Stimulated activated CD4-positive, alpha-beta T cell treated with anti-CD3 and anti-CD28 coated beads, Interleukin-1b, Interleukin-23, amount 100 ng/mL, for 24 hours (primary cell): ENCODE measurements around the gene ELAVL4.

ENCODE experiments used
- DNase-seq, 4 experiments: peaks; one replicate each; pipeline ENCODE4 v3.0.0-alpha.2; 2020; ENCODE audit warnings: low read depth in 4 of 4, low spot score in 1 of 4

ELAVL4 gene

DNA sequence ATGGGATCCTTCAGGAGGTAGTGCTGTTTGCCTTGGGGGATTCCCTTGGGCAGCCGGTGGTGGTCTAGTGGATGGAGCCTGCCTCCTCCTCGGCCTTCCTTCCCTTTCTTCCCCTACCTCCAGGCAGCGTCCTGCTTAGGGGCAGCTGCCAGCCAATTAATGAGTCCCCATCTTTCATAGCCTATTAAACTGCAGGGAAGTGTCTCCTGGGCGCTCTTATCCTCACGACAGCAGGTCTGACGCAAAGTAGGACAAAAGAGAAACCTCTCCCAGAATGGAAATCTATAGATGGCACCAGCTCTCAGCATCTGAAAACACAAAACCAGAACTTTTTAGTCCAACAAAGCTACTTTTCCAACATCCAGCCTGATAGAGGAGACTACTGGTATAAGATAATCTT, 69.3 kb downstream of the ELAVL4 start:
- DNase-seq, result no peak

DNA sequence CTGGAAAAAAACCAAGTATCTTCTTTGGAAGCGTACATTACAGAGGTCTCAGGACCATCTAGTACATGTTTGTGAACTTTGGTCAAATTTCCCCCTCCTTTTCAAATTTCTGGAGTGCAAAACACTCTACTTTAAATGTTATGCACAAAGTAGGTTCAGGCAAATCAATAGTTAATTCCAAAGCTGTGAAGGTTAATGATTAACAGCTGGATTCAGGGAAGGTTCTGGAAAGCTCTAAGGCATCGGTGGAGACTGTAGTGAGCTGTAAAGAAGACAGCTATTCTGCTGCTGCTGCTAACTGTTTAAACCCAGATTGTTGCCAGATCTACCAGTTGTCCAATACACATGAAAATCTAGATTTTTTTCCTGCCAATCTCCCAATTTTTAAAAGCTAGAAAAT, 70.9 kb downstream of the ELAVL4 start:
- no peak for DNase-seq

DNA sequence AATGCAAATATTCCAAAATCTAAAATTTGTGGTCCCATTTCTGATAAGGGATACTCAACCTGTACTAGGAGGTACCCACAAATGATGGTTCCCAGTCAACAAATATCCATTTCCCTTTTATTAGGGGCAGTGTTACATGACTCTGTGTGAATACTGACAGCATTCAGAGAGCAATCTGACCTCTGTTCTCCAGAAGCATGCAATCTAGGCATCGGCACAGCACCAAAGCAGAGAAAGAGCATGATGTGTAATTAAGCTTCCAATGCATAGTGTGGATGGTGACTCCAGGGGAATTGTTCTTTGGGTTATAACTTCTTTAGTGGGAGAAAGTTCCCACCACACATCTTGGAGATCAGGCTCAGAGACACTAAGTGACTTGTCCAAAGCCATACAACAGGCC, 71.6 kb downstream of the ELAVL4 start:
- no peak for DNase-seq

GRCh38 chr1:50181027-50181663, 72.4 kb downstream of the ELAVL4 start:
- no peak for DNase-seq

DNA sequence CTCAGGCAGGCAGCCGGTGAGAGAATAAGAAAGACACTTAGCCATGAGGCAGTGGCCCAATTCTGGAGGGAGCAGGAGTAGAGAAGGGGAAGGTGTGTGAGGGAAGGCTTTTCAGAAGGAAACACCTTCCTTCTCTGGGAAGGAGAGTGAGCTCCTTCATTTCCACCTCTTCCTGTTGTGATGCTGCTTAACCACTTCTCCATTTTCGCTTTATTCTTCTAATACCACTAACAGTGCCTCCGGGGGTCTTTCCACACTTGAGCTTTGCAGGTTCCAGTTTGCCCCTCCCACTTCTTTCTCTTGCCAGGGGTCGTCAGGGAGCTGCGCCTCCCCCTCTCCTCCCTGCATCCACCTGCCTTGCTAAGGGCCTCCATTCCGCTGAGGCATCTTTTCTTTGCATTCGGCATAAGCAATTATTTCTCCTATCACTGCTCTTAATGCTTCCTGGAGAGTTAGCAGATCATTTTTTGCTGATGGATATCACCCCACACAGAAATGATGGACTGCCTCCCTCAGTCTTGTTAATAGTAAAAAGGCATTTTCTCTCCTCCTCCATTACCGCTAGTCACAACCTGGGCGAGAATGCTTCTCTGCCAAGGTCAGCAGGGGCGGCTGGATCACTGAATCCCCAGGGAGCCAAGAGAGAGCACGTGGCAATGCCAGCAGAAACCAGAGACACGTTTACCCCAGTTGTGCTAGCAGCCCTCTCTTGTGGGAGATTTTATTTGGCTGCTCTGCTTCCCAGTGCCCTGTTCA, 74.8 kb downstream of the ELAVL4 start:
- DNase-seq, result no peak

- DNase-seq, result no peak
Observed at GRCh38 chr1:50189369-50189768, 80.6 kb downstream of the ELAVL4 start.

DNA sequence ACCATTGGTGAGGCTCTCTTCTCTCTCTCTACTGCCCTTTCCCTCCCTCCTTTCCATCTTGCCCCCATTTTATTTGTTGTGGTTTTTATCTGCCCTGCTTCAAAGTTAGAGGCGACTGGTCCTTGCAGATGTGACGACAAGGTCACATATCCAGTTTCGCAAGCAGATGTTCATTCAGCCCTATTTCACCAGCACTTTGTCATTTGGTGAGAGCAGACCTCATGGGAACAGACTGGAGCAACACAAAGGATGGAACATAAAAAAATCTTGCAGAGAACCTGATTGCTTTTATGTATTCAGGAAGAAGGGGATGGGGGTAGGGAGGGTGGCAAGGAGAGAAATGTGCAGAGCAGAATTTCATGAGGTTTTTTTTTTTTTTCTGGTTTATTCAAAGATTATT, 84.3 kb downstream of the ELAVL4 start:
- DNase-seq, result no peak

GRCh38 chr1:50195205-50195604, 86.5 kb downstream of the ELAVL4 start:
- no peak for DNase-seq

DNA sequence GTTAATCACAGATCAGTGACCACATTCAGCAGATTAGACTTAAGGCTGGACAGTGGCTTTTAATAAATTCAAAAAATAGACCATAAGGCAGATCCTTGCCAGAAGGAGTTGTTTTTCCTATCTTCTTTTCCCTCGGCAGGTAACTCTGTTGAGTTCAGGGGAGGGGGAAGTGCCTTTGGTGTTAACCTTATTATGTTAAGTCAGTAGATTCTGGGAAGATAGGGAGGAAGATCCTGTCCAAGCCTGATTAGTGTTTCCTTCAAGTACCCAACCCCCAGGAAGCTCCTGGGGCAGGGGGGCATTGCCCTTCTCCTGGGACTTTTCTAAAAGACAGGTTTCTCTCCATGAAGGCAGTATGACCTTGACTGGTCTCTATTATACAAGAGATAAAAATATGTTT, 87.4 kb downstream of the ELAVL4 start:
- no peak for DNase-seq

DNA sequence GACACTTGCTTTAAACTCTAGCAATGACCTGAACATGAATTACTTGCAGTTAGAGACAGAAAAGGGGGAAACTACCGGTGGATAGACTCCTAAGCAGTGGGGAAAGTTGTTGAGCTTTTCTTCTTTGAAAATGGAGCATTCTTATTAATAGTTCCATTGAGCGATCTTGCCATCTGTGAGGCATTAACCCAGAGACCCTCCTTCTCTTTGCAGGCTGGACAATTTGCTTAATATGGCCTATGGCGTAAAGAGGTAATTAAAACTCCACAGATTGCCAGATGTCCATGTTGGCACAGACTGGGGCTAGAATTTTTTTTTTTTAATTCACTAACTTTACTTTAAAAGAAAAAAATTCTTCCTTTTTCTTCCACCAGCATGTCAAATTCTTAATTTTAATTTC, 88.5 kb downstream of the ELAVL4 start:
- no peak for DNase-seq

DNA sequence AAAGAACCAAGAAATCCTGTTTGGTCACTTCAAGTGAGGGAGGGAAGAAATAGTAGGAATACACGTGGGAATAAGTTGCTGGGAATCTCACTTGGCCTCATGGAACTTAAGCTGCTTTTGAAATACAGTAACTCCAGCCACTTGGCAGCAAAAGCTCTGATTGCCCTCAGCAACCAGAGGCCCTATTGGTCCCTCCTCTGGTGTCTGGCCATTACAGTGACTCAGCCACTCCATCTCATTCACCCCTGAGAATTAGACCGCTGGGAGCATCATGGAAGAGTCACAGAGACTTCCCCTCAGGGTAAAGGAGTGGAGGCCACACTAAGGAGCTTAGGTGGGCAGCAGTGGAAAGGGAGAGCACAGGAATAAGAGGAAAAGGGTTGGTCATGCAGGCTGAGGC, 99.6 kb downstream of the ELAVL4 start:
- no peak for DNase-seq

- DNase-seq, result no peak
Observed at GRCh38 chr1:50208756-50209155, 100.0 kb downstream of the ELAVL4 start.

DNA sequence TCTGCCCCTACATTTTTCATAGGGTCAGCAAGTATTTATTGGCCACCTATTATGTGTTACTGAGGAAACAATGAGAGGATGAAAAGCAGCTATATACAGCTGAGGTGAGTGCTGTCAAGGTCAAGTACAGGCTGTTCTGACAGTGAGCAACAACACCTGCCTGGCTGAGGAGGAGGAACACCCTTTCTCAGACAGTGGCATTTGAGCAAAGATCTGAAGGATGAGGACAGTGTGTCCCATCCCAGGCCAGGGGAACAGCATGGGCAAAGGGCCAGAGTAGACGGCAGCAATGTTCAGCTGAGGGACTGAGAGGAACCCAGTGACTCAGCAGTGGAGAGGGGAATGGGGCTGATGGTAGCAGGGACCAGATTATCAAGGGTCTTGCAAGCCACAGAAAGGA, 101.0 kb downstream of the ELAVL4 start:
- no peak for DNase-seq

DNA sequence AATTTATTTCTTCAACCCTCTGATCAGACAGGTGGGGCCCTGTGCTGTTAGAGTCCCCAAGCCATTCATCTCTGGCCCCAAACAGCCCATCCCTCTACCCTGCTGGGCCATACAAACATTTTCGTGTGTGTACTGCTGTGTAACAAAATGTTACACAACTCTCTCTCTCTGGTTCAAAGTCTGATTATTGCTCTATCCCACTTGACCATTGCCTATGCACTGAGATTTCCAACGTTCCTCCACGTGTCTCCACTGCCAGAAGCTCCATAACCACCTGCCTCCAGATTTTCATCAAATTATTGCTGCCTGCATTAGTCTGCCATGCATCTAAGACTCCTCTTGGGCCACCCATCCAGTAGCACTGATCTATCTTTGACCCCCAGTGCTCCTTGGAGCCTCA, 104.8 kb downstream of the ELAVL4 start:
- DNase-seq, result no peak

DNA sequence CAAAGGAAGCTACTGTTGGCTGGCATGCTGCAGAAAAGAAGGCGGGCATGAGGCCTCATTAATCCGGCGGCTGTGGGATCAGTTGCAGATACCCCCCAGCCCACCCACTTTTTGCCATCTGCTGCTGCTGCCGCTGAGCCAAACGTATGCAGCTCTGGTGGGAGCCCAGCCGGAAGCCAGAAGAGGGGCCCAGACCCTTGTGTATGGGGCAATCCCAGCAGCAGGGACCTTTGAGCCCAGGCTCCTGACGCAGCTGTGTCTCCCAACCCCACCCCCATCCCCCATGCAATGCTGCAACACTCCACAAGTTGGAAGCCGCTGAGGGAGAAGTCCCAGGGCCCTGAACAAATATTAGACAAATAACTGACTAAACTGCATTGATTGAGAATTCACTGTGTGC, 106.0 kb downstream of the ELAVL4 start:
- DNase-seq, result no peak

DNA sequence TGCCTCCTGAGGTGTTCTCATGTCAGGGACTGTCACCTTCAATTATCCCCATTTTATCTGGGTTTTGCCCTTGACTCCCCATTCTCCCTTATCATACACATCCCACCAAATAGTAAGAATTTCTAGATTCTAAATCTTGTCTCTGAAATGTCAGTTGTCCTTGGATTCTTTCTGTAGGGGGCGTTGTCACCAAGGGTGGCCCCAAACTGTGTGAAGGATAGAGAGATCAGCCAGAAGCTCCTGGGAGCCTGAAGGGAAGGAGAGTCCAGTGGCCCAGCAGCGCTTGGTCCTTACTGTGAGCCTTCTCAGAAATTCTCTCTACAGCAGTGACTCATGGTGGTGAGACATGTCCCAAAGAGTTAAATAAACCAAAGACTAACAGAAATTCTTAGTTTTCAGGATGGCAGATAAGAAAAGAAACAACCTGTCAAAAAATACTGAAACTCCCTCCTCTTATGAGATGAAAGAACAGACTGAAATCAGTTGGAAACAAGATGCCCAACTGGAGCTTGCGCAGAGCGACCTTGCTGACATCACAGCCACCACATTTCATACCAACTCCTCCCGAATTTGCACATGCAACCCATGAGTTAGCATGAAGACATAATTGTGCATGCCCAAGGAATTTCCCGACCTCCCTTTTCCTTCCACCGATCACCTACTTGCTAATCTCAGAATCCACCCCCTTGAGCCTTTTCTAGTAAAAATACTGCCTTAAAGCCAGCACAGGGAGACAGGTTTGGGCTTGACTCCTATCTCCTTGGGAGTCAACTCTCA, 109.8 kb downstream of the ELAVL4 start:
- DNase-seq, result no peak

DNA sequence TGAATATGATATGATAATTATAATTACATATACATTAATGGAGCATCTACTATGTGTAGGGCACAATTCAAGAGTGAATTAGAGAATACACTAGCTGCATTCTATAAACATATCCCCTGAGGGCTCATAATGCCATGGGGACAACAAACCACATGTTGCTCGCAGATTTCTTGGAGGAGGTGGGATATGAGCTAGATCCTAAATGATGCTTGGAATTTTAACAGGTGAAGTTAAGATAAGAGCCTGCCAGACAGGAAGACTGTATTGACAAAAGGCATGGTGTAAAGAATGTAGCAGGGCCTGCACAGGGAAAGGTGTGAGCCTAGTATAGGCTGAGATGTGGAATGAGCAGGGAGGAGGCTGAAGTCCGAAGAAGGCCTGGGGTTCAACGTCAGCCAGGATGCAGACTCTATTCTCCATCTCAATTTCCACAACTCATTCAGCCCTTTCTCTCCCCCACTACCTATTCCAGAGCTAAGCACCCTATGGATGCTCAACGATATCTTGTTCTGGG, 120.2 kb downstream of the ELAVL4 start:
- DNase-seq, result no peak

DNA sequence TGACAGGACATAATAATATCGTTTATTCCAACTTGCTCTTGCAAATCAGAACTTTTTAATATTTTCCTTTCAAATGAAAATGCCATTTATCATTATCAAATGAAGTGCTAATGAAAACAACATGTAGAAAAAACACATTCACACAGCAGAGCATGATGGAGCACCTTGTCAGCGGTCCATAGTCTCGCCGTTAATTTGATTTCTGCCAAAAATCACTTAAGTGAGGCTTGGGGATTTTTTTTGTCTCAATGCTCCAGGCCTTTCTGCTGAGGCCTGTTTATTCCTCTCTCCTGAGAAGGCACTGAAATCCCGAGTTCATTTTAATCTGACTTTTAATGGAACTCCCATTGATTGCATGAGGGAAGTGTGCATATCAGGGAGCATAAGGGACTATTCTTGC, 122.5 kb downstream of the ELAVL4 start:
- no peak for DNase-seq

GRCh38 chr1:50232336-50232735, 123.6 kb downstream of the ELAVL4 start:
- no peak for DNase-seq

DNA sequence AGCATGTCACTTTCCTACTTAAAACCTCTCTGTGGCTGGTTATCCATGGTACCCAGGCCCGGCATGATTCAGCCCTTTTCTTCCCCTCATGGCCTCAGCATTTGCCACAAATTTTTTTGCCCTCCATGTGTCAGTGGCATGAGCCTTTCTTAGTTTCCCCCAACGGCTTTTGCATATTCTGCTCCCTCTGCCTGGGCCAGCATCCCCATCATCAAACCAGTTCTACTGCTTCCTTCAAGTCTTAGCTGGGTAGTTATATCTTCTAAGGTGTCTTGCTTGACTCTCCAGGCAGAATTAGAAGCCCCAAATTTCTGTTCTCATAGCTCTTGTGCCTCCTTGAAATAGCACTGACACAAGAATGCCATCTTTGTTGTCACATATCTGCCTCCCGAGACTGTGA, 127.9 kb downstream of the ELAVL4 start:
- DNase-seq, result no peak

DNA sequence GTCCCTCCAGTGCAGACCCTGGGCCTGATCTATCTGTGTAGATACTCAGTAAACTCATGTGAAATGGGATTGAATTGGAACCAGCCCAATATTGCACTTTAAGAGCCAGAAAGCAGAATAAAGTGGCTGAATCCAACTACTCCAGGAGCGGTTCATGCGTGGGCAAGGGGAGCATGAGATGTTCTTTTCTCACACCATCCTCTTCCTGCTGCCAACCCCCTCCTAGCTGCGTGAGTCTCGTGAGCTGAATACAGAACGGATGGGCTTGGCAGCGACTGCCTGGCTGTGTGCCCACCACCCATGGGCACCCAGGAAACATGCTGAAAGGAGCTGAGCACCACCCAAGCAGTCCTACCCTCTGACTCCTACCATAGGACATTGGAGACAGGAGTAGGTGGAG, 128.3 kb downstream of the ELAVL4 start:
- no peak for DNase-seq

DNA sequence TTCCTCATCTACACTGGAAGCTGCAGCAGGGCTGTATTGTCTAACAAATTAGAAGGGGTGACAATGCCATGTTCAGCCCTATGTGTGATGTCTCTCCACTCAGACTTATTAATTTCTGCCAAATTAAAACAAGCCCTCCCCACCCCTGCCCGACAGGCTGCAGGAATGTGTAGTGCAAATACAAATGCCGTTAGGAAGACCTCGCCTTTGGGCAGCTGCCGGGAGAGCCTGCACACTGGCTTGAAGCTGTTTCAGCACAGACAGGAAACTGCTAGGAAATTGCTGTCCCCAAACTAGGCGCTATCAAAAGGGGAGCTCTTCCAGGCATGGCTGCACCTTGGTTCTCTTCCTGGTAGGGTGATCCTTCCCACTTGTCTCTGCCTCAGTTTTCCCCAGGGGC, 135.2 kb downstream of the ELAVL4 start:
- no peak for DNase-seq
